Activated CD8-positive, alpha-beta memory T cell treated with anti-CD3 and anti-CD28 coated beads, Interleukin-2, amount 50 U/mL, for 24 hours (primary cell): ENCODE data around the gene MRPS34.
"Not testable (repeated sequence)": the region's sequence is repeated elsewhere in the genome, so short reads cannot be mapped to it uniquely, and the experiment has no call there.

Experiments
- DNase-seq: peaks from one replicate; pipeline ENCODE4 v3.0.0-alpha.2; 2020; ENCODE audit errors: extremely low read depth

MRPS34 gene

DNA sequence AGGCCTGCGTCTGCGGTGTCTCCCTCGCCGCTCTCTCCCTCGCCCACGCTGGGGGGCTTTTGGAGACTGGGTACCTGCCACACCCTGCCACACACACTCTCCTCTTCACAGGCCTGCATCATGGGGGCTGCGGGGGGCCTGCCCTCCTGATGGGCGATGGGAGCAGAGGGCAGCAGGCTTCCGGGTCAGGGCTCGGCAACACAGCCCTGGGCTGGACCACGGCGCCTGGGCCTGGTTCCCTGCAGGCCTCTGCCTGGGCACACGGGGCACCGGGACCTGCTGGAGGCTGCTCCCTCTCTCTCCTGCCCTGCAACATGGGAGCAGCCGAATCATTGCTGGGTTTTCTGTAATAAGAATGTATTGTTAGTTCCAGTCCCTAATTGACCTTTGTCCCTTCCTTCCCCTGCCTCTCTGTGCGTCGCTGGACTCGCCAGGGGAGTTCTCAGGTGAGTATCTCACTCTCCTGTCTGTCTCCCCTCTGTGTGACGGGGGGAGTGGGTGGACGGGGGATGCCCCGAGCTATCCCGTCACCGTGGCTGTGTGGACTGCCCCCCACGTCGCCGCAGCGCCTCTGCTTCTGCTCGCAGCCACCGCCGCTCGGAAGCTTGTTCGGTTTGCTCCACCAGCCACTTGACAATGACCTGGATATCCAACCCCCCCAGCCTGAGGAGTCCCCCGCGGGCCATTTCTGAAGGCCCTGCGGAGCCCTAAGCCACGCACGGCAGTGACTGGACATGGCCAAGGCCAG lies 15.0 kb downstream of the MRPS34 start:
- DNase-seq = no peak

DNA sequence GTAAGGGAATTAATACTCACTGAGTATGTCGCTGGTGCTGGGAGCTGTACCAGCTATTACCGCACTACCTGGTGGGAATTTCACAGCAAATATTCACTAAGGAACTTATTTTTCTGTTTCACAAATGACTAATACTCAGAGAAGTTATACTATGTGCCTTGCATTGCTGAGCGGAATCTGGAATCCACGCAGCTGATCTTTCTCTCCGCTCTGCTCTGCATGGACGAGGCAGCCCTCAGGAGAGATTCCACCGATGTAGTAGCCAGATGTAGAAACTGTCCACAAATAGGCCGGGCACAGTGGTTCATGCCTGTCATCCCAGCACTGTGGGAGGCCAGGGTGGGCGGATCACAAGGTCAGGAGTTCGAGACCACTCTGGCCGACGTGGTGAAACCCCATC lies 18.7 kb downstream of the MRPS34 start:
- no peak for DNase-seq

DNA sequence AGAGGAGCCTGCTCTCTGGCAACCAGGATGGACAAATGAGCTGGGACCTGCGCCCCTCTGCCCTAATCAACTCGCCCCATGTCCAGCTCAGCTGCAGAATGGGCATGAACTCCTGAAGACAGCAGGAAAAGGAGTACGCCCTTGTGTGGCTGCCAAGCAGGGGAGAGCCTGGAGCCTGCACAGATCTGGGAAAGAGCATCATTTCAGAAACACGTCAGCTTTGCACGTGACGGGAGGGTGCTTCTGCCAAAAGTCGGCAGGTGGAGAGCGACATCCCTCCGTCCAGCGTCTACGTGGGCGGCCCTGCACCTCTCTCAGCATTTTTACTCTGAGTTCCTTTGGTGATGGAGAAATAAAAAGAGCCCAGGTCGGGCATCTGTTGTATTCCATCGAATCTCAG lies 20.1 kb downstream of the MRPS34 start:
- DNase-seq = no peak

DNA sequence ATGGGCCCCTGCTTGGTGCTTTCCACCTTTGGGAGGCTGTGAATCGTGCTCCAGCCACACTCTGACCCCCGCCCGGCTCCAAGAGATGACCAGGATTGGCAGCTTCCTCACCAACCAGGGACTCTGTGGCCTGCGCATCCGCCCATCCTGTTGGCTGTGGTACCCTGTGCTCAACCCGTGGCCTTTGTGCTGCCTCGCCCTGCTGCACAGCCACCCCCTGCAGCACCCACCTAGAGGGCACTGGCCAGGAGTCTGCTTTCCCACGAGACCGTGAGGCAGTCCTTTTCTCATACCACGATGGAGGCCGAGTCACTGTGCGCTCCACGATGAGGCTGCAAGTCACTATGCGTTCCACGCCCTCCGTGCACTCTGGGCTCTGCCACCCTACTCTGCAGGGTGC lies 21.0 kb downstream of the MRPS34 start:
- DNase-seq = no peak

GRCh38 chr16:1749152-1750117 lies 23.5 kb downstream of the MRPS34 start:
- no peak for DNase-seq

- no peak for DNase-seq
These were observed 25.0 kb downstream of the MRPS34 start for GRCh38 chr16:1747934-1748333.

DNA sequence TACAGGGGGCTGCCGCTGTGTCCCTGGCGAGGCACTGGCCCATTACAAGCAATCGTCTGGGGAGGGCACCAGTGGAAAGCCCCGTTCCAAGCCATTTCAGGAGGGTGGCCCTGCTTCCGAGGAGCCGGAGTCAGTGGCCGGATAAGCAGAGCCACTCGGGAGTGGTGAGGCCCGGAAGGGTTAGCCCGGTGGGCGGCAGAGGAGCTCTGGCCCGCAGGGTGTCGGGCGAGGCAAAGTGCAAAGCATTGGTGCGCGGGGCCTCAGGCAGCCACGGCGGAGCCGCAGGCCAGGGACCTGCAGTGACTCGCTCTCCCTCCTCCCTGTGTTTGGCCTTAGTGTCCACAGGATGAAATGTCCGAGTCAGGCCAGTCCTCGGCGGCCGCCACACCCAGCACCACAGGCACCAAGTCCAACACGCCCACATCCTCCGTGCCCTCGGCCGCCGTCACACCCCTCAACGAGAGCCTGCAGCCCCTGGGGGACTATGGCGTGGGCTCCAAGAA lies 26.2 kb downstream of the MRPS34 start:
- DNase-seq = no peak

DNA sequence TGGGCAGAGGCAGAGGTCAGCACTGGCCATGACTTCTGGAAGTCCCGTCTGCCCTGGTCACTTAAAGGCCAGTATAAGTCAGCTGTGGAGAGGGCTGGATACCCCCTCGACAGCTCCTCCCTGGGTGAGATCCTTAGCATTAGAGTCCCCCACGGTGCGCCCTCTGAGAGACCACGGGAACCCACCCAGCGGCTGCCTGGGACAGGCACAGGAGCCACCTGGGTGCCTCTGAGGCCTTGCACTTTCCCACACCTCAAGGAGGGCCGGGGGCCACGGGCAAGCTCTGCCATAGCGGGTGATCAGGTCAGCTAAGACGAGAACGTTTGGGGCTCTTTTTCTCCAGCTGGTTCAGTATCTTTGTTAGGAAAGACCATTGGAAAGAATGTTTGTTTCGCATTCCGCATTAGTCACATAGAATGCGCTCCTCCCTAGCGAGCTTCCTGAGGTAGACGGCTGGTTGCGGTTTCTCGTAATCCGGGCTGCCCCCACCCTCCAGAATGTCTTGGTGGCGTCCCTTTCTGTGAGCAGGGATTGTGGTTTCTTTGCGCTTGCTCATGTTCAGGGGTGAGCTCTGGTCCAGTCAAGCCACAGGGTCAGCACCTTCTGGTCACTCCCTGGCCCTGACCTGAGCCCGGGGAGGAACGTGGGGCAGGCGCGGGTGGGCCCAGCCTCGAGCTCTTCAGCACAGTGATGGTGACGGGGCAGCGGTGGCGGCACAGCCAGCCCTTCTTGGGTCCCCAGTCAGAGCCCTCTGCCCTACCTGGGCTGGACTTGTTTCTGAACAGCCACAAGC lies 26.8 kb downstream of the MRPS34 start:
- DNase-seq = no peak

DNA sequence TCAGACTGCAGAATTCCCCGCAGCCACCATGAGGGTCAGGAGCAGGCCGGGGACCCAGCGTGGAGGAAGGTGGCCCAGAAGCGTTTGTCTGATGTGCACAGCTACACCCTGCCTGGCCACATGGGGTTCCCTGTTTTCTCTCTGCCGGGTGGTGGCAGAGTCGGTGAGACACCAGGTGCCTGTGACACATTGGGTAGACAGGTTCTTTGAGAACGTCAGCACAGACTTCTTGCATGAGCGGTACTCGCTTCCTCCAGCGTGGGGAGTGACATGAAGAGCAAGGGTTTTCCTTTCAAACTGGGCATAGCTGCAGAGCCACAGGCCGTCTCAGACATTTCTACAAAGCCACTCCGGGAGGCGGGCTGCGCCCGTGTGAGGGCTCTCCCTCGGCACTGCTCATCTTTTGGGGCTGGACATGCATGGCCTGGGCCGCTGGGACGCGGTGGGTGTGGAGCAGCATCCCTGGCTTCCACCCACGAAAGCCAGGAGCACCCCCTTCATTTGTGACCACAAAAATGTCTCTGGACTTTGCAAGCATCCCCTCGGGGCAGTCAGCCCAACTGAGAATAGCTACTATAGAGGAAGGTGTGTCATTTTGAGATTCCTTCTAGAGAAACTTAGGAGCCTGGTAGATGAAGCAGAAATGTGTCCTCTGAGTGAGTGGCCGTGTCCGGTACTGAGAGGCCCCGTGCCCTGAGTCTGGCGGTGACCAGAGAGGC lies 27.6 kb downstream of the MRPS34 start:
- no peak for DNase-seq

GRCh38 chr16:1744338-1744840 lies 28.5 kb downstream of the MRPS34 start:
- no peak for DNase-seq

DNA sequence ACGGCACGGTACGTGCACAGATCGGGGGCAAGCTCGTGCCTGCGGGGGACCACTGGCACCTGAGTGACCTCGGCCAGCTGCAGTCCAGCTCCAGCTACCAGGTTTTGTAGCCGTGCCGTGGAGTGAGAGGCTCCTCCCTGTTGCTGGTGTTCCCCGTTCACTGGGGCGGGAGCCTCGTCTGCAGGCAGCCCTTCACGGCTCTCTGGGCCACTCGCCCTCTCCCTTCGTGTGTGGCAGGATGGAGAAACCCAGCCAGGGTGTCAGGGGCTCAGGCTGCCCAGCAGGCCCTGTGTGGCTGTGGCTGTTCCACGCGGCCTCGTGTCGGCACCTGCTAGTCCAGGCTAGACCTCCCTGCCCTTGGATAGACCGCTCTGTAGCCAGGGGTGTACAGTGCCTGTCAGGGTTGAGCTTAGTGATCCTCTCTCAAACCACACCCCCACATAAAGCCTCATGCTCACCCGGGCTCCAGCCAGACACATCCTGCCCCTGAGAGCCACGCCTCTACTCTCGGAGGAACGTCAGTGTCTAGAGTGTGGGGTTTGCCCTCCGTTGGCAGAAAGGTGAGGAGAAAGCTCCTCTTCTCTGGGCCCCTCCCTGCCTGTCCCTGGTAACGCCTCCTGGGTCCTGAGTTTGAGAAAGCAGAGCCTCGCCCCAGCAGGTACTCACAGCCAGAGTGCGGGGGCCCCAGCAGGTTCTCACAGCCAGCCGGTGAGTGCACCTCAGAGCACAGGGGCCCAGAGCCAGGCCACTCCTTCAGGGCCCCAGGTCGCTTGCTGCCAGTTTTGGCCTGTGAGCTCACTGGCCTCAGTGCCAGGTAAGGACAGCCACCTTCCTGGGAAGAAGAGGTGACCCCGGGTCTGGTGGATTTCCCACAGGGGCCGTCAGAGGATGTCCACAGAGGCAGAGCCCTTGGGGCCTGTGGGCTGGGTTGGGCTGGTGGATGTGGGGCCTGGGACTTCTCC lies 29.3 kb downstream of the MRPS34 start:
- DNase-seq = no peak

DNA sequence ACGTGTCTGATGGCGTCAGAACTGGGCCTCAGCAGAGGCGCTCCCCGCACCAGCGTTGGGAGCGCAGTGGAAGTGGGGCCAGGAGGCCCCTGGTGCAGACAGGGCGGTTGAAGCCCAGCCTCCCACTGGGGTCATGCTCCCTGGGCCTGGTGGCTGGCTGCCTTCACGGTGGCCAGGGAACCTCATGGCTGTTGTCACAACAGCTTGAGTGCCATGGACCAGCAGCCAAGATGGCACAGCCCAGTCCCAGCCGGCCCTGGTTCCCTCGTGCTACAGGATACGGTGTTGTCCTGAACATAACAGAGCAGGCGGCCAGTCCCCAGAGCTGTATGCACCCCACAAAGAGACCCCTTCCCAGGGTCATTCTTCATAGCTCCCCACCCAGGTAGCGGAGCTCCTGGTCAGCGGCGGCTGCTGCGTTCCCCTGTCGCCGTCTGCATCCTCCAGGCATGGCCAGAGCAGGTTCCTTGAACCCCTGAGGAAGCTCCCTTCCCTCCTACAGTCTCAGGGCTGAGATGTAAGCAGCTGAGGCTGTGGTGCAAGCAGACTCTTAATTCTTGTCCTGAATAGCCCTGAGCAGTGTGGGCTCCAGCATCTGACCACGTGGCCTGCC lies 31.3 kb downstream of the MRPS34 start:
- DNase-seq = no peak

DNA sequence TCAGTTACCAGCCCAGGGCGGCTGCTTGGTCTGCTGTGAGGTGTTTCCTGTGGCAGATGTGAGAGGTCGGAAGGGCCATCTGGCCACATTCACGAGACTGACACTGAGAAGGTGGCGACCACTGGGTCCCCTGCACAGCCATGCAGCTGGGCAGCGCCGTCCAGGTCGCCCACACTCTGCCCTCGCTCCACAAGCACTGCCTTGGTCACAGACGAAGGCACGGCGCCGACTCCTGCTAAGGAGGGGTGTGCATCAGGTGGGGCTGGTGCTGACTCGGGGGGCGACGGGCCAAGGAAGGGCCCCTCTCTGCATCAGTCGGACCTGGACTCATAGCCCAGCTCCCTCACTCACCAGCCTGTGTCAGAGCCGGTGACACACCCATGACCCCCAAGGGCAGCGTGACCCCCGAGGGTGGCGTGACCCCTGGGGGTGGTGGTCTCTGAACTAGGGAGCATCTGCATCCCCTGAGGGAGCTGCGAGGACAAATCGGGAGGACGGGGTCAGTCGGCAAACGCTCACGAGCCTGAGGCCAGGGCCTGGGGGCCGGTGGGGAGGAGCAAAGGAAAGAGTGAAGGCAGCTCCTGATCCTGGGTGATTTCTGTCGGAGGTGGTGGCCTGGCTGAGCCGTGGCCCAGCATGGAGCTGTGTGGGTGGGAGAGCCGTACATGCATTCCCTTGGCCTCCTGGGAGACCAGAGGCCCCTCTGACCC lies 32.0 kb downstream of the MRPS34 start:
- DNase-seq = no peak

GRCh38 chr16:1740234-1740633 lies 32.7 kb downstream of the MRPS34 start:
- DNase-seq = no peak

DNA sequence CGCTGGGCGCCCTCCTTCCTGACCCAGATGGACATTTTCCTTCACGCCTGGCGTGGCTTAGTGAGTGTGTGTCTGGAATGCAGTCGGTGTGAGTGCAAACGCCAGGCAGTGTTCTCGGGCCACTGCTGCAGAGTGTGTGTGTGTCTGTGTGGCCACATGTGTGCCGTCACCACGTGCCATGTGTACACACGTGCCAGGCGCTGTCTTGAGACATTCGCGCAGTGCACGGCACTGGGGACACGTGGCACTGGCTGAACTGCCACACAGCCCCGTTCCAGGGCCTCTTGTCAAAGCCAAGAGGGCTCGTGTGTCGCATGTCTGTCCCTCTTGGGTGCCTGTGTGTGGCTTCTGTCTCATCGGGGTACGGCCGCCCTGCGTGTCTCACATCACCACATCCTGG lies 38.1 kb downstream of the MRPS34 start:
- DNase-seq = no peak

DNA sequence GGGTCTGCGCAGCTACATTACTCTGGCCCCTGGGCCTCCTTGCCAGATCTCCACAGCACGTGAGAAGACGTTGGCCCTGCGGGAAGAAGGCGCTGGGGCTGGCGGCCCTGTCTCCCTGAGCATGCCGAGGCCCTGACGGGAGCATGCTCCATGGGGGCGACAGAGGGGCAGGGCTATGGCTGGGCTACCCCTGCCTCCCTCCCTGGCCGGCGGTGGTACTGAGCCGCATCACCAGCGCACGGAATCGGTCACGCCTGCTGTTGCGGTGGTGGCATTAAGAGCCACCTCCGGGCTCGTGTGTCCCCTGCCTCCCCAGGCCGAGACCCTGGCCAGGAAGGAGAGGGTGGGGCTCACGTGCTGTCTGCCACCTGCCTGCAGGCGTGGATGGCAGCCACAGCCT lies 38.8 kb downstream of the MRPS34 start:
- DNase-seq = no peak

DNA sequence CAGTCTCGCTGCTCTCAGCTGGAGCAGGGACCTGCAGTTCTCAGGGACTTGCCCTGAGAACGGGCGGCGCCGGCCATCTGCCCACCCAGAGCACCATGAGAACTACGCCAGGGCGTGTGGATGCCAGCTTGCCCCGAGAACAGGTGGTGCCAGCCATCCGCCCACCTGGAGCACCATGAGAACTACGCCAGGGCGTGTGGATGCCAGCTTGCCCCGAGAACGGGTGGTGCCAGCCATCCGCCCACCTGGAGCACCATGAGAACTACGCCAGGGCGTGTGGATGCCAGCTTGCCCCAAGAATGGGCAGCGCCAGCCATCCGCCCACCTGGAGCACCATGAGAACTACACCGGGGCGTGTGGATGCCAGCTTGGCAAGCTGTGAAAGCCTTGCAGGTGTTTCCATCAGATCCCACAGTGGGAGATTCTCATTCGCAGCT lies 40.4 kb downstream of the MRPS34 start:
- not testable (repeated sequence) for DNase-seq

GRCh38 chr16:1732071-1732470 lies 40.9 kb downstream of the MRPS34 start:
- no peak for DNase-seq

DNA sequence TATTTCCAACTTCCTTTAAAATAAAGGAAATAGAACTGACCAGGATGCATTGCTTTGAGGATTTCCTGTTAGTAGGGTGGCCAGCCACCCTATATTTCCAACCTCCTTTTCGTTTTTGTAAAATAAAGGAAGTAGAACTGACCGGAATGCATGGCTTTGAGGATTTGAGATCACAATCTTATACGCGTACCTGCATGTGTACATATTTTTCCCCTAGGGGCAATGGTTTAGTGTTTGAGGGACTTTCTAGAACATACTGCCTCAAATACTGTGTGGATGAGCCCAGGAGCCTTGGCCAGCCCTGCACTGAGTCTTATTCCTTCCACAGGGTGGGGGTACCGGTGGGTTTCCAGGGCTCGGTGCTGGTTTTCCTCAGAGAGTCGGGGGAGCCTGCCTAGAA lies 41.3 kb downstream of the MRPS34 start:
- DNase-seq = no peak
